ENCODE data around the gene A3GALT2. TPM values are rescaled to one million over a fixed set of nuclear protein-coding genes. Genes with fewer than 3 reads are reported as not detected.
"Not testable (repeated sequence)": the region's sequence is repeated elsewhere in the genome, so short reads cannot be mapped to it uniquely, and the experiment has no call there.

Gene A3GALT2
- total RNA-seq, 1 donor from 2014 or later = not detected

DNA sequence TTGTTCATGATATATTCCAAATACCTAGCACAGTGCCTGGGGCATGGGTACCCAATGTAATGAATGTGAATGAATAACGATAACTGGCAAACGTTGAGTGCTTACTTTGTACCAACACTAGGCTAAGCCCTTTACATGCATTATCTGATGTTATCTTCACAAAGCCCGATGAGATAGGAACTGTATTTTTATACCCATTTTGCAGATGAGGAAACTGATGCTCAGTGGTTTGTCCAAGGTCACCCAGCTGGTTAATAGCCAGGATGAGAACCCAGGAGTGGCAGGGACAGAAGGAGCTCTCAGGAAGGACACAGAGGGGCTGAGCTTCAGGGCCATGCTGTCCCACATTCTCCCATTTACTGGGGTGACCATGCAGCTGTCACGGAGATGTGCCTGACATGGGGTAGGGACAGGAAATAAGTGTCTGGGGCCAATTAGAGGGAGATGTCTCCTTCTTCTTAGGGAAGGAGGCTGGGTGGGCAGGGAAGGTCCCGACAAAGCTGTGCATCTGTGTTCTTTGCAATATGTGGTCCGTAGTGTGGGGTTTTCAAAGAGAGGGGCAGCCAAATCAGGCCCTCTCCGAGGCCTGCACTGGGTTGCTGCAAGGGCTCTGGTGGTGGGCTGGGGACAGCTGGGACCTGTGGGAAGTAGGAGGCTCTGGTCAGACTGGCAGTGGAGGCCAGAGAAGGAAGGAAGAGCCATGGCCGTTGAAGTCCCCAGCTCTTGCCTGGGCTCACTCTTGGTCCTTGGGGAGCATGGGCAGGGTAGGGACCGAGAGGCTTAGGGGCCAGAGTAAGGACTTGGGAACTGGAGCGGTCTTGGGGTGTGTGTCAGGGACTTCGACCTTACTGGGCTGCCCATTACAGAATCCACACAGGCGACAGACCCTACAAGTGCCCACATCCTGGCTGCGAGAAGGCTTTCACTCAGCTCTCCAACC, 26.6 kb downstream of the A3GALT2 start:
- DNase-seq (ENCODE audit: low read depth in 2 of 2) = no peak

DNA sequence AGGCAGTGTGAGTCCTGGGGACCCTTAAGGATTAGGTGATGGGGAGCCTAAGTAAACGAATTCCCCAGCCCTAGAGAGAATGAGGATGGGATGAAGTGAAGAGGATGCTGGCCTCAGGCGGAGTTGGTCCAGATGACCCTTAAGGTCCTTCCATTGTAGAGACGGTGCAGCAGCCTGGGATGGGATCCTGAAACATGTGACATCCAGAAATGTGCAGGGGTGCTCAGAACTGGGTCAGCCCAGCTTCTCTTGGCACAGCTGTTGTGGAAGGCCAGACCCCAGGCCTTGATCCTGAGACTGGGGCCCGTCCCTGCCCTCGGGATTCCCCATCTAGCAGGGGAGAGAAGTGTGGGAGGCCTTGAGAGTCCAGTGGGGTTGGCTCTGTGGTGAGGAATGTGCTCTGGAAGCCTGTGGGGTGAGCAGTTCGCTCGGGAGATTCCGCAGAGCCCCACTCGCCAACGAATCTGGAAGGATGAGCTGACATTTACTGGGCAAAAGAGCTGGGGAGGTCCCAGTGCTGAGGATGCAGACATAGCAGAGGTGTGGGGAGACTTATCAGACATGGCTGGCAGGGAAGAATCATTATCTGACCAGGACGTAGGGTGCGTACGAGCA, 28.1 kb downstream of the A3GALT2 start:
- no peak for DNase-seq (ENCODE audit: low read depth in 2 of 2)

DNA sequence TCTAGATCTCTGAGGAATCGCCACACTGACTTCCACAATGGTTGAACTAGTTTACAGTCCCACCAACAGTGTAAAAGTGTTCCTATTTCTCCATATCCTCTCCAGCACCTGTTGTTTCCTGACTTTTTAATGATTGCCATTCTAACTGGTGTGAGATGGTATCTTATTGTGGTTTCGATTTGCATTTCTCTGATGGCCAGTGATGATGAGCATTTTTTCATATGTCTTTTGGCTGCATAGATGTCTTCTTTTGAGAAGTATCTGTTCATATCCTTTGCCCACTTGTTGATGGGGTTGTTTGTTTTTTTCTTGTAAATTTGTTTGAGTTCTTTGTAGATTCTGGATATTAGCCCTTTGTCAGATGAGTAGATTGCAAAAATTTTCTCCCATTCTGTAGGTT, 30.3 kb downstream of the A3GALT2 start:
- DNase-seq (ENCODE audit: low read depth in 2 of 2) = not testable (repeated sequence)

DNA sequence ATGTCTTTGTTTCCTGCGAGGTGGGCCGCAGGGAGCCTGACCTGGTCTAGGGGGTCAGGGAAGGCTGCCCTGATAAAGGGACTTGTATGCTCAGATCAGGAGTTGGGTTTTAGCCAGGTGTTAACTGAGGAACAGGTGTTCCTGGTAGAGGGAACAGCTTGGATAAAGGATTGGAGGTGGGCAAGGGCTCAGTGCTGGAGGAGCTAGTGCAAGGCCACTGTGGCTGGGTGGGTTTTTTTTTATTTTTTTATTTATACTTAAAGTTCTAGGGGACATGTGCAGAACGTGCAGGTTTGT, 31.1 kb downstream of the A3GALT2 start:
- DNase-seq (ENCODE audit: low read depth in 2 of 2) = no peak

DNA sequence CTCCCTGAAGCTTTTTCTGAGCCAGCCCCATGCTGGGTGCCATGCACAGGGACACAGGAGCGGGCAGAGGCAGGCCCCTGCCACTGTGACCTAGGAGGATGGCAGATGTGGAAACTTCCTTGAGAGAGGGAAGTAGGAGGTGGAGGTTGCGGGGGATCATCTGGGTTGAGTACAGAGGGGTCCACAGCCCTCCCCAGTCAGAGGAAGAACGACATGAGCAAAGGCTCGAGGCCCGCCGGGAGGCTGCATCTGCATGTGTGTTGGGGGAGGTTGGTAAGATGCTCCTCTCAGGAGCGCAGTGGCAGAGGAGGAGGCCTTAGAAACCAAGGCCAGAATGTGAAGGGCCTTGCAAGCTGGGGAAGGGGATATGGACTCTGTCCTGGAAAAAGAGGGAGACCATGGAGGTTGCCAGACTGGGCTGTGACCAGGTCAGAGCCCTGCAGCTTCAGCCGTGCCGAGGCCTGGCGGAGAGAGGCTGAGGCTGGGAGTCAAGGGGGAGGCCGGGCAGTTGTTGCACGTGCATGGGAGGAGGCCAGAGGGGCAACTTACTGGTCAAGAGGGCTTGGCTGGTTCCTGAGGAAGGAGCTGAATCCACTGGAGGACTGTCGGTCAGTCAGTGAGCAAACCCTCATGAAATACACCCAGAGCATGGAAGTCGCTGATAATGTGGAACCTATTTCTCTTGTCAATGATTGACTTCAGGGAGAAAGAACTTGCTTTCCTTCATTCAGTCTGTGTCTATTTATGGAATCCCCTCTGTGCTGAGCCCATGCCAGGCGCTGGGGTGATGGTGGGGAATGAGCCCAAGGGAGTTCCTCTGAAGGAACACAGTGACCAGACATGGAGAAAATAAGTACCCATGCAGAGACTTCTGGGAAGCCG, 31.7 kb downstream of the A3GALT2 start:
- no peak for DNase-seq (ENCODE audit: low read depth in 2 of 2)

DNA sequence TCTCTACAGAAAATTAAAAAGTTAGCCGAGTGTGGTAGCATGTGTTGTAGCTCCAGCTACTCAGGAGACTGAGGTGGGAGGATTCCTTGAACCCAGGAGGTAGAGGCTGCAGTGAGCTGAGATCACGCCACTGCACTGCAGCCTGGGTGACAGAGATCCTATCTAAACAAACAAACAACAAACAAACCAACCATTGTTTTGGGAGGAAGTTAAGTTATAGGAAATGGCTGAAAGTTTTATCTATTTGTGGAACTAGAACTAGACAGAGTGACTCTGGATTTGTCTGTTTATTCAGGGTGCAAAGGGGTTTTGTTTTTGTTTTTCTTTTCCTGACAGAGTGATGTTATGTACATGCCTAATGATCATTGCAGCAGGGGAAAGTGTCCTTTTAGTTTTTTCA, 33.6 kb downstream of the A3GALT2 start:
- DNase-seq (ENCODE audit: low read depth in 2 of 2) = no peak

DNA sequence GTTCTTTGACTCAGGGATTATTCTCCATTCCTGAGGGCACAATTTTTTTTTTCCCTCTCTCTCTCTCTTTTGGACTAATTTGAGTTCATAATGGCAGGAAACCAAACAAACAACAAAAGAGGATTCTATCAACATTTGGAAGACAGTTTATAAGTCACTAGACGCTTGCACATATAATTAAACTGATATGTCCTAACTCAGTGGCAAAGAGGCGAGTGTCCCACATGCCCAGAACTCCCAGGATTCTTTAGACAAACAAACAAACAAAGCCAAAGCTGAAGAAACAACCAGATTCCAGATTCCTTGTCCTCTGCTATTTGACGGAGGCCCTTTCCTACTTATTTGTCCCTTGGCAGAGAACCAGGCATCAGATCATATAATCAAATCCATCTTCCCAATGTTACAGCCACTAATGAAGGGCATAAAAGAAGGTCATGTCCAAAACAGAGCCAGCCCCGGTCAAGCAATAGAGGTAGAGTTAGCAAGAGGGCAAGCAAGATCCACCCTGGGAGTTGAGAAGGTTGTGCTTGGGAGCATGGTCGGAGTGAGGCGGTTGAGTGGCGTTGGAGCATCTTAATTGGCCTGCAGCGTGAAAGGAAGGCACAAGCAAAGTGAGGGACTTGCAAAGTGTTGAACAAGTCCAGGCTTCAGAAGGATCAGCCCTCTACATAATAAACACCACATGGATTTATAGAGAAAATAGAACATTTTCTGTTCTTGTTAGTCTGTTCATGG, 34.3 kb downstream of the A3GALT2 start:
- DNase-seq (ENCODE audit: low read depth in 2 of 2) = no peak

DNA sequence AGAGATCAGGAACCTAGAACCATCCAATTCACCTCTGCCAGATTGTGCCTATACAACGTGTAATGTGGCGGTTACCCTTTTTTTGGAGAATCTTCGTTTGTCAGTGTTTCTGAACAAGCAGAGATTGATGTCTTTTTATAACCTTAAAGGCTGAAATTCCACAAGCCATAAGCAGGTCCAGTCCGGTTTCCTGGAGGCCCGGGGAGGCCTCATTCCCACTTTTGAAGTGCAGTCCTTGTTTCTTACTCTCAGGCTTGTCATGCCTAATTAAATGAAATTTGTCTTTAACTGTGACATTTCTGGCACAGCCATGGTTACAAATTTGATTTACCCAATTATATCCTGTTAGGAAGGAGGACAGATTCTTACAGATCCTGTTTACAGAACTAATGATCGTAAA, 36.8 kb downstream of the A3GALT2 start:
- DNase-seq (ENCODE audit: low read depth in 2 of 2) = no peak

DNA sequence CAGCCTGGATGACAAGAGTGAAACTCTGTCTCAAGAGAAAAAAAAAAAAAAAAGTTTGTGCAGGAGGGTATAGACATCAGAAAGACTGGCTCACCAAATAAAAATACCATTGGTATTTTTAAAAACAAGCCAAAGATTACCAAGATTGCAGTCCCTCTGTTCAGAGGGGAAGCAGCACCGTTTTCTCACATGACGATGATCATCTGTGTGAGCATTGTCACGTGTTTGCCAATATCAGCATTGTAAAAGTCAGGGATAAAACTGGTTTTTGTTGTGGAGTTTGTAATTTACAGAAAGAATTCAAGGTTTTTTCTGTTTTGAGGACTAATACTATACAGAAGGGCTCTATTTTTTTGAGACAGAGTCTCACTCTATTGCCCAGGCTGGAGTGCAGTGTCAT, 38.1 kb downstream of the A3GALT2 start:
- DNase-seq (ENCODE audit: low read depth in 2 of 2) = no peak

DNA sequence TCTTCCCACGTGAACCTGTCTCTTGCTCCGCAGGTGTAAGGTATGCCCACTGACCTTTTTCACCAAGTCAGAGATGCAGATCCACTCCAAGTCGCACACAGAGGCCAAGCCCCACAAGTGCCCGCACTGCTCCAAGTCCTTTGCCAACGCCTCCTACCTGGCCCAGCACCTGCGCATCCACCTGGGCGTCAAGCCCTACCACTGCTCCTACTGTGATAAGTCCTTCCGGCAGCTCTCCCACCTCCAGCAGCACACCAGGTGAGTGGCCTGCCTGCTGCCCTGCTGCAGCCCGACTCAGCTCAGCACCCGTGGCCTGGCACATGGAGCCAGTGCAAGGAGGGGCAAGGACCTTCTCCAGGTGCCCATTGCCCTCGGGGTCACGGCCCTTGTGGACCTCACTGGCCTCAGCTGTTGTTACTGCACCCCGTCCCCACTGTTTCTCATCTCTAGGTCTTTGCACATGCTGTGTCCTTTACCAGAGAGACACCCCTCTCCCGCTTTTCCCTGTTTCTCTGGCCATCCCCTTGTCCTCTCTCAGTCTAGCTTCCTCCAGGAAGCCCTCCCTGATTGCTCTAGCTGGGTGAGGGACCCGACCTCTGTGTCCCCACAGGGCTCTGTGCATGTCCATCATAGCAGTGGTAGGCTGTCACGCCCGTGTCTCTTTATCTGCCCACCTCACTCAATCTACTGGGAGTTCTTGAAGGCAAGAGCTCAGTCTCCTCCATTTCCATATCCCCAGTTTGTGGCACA, 39.2 kb downstream of the A3GALT2 start:
- no peak for DNase-seq (ENCODE audit: low read depth in 2 of 2)

DNA sequence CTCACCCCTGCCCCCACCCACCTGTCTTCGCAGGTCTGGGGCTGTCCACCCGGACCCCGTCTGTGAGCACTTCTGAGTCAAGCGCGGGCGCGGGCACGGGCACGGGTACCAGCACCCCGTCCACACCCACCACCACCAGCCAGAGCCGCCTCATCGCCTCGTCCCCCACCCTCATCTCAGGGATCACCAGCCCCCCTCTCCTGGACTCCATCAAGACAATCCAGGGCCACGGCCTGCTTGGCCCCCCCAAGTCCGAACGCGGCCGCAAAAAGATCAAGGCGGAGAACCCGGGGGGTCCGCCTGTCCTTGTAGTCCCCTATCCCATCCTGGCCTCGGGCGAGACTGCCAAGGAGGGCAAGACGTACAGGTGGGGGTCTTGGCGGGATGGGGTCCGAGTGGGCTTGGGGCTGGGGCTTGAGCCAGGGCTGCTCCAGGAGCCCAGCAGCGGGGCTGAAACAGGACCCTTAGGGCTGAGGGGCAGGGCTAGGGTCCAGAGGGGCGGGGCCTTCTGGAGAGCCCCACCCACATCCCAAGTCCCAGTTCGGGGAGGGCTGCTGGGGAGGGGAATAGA, 40.7 kb downstream of the A3GALT2 start:
- no peak for DNase-seq (ENCODE audit: low read depth in 2 of 2)

DNA sequence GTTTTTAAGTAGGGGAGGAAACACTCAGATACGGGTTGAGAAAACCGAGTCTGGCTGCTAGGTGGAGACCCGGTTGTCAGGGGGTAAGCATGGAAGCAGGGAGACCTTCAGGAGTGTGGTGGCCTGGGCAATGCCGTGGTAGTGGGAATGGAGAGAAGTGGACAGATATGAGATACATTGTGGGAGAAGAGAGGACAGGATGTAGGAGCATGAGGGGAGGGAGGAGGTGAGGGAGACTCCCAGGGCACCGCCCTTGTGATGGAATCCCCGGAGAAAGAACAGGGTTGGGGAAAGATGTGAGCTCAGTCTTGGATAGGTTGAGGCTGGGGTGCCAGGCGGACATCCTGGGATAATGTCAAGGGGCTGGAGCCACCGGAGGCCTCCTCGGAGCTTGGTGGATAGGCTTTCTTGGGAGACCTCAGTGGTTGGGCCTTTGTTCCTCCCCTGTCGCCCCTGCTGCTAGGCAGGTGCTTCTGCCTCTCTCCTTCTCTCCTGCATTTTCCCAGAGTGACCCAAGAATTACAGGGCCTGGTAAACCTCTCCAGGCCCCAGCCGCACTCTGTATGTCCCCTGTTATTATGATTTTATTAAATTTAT, 43.3 kb downstream of the A3GALT2 start:
- DNase-seq (ENCODE audit: low read depth in 2 of 2) = no peak

DNA sequence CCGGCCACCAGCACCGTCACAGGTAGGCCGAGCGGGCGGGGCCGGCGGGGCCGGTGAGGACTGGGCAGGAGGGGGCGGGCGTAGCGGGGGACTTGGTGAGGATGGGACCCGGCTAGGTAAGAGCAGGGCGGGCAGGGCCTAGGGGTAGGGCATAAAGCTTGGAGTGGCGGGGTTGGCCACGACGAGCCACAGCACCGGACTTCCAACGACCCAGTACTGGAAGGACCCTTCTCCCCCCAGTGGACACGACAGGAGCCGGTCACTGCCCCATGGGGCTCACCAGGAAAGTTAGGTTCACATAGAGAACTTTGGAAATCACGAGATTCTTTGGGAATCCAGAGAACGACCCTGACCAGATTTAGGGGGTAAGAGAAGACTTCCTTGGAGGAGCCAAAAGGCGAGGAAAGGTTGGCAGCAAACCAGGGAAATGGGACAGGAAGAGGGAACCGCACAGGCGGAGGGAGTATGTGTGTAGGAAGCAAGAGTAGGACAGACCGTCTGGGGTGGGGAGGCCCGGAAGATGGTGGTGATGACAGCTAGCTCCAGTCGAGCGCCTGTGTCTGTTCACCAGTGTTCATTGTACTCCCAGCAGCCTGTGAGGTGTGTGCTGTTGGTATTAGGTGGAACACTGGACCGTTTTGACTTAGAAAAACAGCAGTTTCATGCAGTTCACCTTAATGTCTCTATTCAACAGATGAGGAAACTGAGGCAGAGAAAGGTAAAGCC, 44.2 kb downstream of the A3GALT2 start:
- DNase-seq (ENCODE audit: low read depth in 2 of 2) = no peak

DNA sequence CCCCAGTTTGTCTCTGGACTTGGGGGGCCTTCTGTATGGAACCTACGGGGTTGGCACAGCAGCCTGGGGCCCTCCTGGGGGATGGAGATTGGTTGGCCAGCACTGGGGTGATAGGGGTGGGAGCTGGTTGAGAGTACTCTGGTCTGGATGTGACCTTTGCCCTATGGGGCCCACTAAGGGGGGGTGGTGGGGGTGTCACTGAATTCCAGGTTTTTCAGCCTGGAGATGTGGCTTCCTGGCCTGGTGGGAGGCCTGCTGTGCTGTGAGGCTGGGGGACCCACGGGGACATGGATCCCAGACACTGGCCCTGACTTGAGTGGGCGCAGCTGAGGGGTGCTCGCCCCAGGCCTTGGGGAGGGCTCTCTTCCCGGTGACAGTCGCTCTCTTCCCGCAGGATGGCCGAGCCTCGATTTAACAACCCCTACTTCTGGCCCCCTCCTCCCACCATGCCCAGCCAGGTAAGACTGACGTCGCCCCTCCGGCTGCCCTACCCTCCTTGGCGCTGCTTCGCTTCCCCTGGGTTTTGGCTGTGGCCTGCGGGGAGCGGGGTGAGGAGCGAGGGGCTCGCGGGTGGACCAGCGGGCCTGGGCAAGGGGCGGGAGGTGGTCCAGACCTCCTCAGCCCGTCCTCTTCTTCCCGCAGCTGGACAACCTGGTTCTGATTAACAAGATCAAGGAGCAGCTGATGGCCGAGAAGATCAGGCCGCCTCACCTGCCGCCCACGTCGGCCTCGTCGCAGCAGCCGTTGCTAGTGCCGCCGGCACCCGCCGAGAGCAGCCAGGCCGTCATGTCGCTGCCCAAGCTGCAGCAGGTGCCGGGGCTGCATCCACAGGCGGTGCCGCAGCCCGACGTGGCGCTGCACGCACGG, 45.0 kb downstream of the A3GALT2 start:
- DNase-seq (ENCODE audit: low read depth in 2 of 2) = no peak

DNA sequence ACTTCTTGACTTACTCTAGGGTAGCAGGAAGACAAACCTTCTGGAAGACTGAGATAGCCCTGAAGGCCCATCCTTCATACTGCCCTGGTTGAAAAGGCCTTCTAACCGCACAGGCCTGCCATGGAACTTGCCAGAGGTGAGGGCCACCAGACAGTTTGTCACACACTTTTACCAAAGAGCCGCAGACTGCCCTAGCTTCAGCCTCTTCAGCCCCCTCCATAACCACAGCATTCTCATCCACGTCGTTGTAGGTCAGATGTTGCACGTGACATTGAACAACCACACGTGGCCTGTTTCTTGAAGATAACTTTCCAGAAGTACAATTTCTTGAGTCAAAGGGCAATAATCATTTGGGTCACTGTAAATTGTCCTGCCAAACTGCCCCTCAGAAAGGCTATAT, 45.7 kb downstream of the A3GALT2 start:
- no peak for DNase-seq (ENCODE audit: low read depth in 2 of 2)

DNA sequence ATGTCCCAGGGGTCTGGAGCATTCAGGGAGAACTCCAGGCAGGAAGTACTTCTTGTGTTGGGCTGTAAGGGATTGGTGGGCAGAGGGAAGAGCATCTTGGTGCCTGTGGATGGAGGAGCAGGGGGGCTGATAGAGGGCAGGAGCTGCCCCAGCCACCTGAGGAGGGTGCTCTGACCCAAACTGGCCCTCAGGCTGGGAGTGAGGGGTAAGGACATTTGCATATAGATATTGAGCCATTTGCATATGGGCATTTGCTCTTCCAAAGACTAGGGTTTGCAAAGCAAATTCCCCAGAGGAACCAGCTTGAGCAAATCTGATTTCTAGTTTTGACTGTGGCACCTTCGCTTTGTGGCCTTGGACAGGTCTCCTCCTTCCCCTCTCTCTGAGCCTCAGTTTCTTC, 46.5 kb downstream of the A3GALT2 start:
- no peak for DNase-seq (ENCODE audit: low read depth in 2 of 2)

DNA sequence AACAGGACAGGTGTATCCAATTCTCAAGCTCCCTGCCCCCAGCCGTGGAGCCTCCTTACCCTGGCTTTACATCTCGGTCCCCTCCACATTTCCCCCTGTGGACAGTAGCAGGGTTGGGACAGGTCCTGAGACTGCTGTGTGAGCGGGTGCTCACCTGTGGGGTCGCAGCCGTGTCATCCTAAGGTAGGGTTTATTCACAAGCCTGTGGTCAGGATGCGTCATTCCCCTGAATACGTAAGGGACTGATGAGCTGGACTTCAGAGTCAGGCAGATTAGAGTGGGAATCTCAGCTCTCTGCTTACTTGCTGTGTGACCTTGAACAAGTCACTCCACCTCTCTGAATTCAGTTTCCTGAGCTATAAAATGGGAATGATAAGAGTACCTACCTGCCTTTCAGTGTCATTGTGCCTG, 46.9 kb downstream of the A3GALT2 start:
- DNase-seq (ENCODE audit: low read depth in 2 of 2) = no peak

DNA sequence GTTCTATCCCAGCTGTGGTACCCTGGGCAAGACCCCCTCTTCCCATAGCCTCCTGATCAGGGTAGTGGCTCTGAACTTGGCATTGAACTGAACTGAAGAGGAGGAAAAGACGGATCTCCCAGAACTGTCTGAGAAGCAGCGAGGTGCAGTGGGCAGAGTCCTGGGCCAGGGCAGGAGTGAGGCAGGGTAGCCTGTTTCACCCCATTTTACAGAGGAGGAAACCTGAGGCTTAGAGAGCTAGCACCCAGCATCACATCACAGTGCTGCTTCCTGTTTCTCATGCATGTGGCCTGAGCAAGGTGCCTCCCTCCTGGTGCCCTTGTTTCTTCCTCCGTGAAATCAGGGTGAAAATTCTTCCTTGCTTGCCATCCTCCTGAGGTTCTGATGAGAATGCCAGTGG, 47.5 kb downstream of the A3GALT2 start:
- DNase-seq (ENCODE audit: low read depth in 2 of 2) = no peak

All from dermis microvascular lymphatic vessel endothelial cell (primary cell).